Gastrocnemius medialis (tissue), 4 donors: ENCODE results near the gene ZNF787. TPM values are rescaled to one million over a fixed set of nuclear protein-coding genes. Genes with fewer than 3 reads are reported as not detected.

Experiments
- ATAC-seq, 2 donors: fragments of 150-250 bp; one replicate each; pipeline ENCODE4 v1.9.1; 2016
- DNase-seq, 2 donors: peaks; one replicate each; pipeline ENCODE4 v3.0.0-alpha.2; 2019
- H3K27ac ChIP-seq, 4 donors: fragments of 200-600 bp; sonication (generic); 1 replicate in 1 of 4; 2 replicates in 3 of 4; pipeline ENCODE4 v1.5.1; 2016 to 2018; ENCODE audit warnings: mild to moderate bottlenecking in 2 of 4, moderate library complexity in 1 of 4
- H3K27me3 ChIP-seq, 3 donors: fragments of 200-600 bp; sonication (generic) in 2 of 3; 1 replicate in 1 of 3; 2 replicates in 2 of 3; pipeline versions ENCODE4 v1.5.1 to v1.6.0; 2016 to 2019; ENCODE audit warnings: mild to moderate bottlenecking in 1 of 3, moderate library complexity in 1 of 3
- H3K36me3 ChIP-seq, 2 donors: fragments of 200-600 bp; sonication (generic) in 1 of 2; one replicate each; pipeline ENCODE4 v1.5.1; 2017 to 2018
- H3K4me1 ChIP-seq, 2 donors: fragments of 200-600 bp; sonication (generic) in 1 of 2; one replicate each; pipeline ENCODE4 v1.5.1; 2016 to 2017; ENCODE audit warnings: mild to moderate bottlenecking in 2 of 2
- H3K4me3 ChIP-seq, 4 donors: fragments of 200-600 bp; sonication (generic) in 3 of 4; 1 replicate in 1 of 4; 2 replicates in 3 of 4; pipeline ENCODE4 v1.5.1; 2016 to 2019; ENCODE audit warnings: mild to moderate bottlenecking in 2 of 4
- H3K9me3 ChIP-seq, 3 donors: fragments of 200-600 bp; sonication (generic) in 2 of 3; 1 replicate in 1 of 3; 2 replicates in 2 of 3; pipeline ENCODE4 v1.5.1; 2016 to 2019
- POLR2A ChIP-seq, 2 donors: fragments of 450-650 bp; IDR thresholded peaks; one replicate each; pipeline ENCODE4 v1.6.1; 2017; ENCODE audit warnings: antibody characterized with exemption in 2 of 2, mild to moderate bottlenecking in 2 of 2, moderate library complexity in 2 of 2
- in situ Hi-C, 4 donors: fragments of 200-750 bp; cut with MboI; loops; one replicate each; pipeline versions ENCODE4 v1.15.0 to v1.8.0; 2017; ENCODE audit warnings: low sequenced_read_pairs in 4 of 4
- intact Hi-C: fragments of 100-400 bp; cut with DNase I; formaldehyde crosslinking; loops from one replicate; pipeline ENCODE4 v1.15.1; 2023; ENCODE audit warnings: low total_unique reads
- total RNA-seq, 4 donors: library from RNA; depleted of rRNA; stranded (reverse); fragments of >200 nt; gene quantifications; one replicate each; pipeline versions ENCODE4 v1.1.0 to v1.2.3, GENCODE V29; 2016
- TF ChIP-seq, protein P1 (sequence below), 5 experiments: fragments of 450-650 bp in 3 of 5; fragments of 200-600 bp in 2 of 5; sonication (generic) in 2 of 5; IDR thresholded peaks in 4 of 5; conservative IDR thresholded peaks in 1 of 5; 1 replicate in 4 of 5; 2 replicates in 1 of 5; pipeline ENCODE4 v1.5.1; 2016 to 2019; ENCODE audit warnings: antibody characterized with exemption in 5 of 5, mild to moderate bottlenecking in 3 of 5, moderate library complexity in 3 of 5

Gene ZNF787
- total RNA-seq, 4 donors from 2014 or later: 16.7 to 43.0 (median 26.5) TPM

DNA sequence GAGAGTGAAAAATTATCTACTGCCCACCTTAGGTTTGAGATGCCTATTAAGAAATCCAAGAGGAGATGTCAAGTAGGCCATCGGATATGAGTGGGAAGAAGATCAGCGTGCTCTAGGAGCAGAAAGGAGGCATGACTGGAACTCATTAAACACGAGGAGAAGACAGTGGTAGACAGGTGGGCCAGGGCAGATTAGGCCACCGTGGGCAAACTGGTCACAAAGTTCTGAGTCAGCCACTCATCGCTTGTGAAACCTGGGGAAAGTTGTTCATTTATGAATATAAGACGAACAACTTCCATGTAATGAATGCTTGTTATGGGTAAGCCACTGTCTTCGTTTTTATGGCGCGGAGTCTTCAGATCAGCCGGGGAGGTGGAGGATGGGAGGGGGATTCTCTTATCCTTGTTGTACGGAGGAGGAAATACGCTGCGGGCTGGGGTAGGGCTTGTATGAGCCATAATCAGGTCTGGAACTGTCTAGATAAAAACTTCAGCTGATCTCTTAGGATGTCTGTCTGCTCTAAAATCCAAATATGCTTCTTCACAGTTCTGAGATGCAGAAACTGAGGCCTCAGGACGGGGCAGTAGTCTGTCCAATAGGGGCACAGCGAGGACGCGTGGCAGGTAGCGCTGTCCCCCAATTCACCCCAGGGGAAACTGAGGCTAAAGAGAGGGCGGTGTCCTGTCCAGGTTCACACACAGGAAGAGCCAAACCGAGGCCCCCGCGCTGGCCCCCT, 18.9 kb upstream of the ZNF787 start:
- H3K36me3 ChIP-seq: no peaks in the 10 kb centered on the region
- ATAC-seq: peak in 1 of 2 donors; percentile 6
- in situ Hi-C loops (loop anchor here in 2 of 4 donors (10.0 kb wide), 1 partner anchor 175 kb away; the partner anchor contains the start of gene ZSCAN5A (in 2 of the 2)), intact Hi-C loops (loop anchor here (1.0 to 10.0 kb wide), 5 partner anchors 19 to 455 kb away; partner anchors contain the start of genes ZNF71, ZNF787 and ZSCAN5A)
- H3K27ac ChIP-seq: peak overlapping the region; percentile 84 to 89 (median 86)
- H3K27me3 ChIP-seq: no peaks in the 10 kb centered on the region
- peaks cover 11 to 21% of the 10 kb centered on the region in 2 donors for H3K4me1 ChIP-seq
- no peak for DNase-seq
- TF ChIP-seq, protein P1, sequence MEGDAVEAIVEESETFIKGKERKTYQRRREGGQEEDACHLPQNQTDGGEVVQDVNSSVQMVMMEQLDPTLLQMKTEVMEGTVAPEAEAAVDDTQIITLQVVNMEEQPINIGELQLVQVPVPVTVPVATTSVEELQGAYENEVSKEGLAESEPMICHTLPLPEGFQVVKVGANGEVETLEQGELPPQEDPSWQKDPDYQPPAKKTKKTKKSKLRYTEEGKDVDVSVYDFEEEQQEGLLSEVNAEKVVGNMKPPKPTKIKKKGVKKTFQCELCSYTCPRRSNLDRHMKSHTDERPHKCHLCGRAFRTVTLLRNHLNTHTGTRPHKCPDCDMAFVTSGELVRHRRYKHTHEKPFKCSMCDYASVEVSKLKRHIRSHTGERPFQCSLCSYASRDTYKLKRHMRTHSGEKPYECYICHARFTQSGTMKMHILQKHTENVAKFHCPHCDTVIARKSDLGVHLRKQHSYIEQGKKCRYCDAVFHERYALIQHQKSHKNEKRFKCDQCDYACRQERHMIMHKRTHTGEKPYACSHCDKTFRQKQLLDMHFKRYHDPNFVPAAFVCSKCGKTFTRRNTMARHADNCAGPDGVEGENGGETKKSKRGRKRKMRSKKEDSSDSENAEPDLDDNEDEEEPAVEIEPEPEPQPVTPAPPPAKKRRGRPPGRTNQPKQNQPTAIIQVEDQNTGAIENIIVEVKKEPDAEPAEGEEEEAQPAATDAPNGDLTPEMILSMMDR (IDR thresholded peaks at IDR 0.05 in 4 of 5, conservative IDR thresholded peaks at IDR 0.05 in 1 of 5): no peak
- no peak for TF ChIP-seq POLR2A (IDR thresholded peaks at IDR 0.05)
- H3K4me3 ChIP-seq: peak overlapping the region; percentile 57 to 76 (median 60)
- no peaks in the 10 kb centered on the region for H3K9me3 ChIP-seq

DNA sequence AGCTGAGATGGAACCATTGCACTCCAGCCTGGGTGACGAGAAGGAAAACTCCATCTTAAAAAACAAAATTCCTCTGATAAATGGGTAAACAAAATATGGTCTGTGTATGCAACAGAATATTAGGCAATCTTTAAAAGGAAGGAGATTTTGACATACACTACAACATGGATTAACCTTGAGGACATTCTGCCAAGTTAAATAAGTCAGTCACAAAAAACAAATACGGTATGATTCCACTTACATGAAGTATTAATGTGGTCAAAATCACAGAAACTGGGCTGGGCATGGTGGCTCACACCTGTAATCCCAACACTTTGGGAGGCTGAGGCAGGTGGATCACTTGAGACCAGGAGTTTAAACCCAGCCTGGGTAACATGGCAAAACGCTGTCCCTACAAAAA, 17.0 kb upstream of the ZNF787 start:
- Histone ChIP-seq H3K36me3 (no peaks in the 10 kb centered on the region), H3K4me3 (no peak overlapping the region), H3K4me1 (peaks cover 11 to 21% of the 10 kb centered on the region in 2 donors), H3K27ac (no peak overlapping the region), H3K27me3 (no peaks in the 10 kb centered on the region), H3K9me3 (no peaks in the 10 kb centered on the region)
- no peak for TF ChIP-seq POLR2A (IDR thresholded peaks at IDR 0.05)
- TF ChIP-seq, protein P1 (IDR thresholded peaks at IDR 0.05 in 4 of 5, conservative IDR thresholded peaks at IDR 0.05 in 1 of 5): no peak
- ATAC-seq (no peak), DNase-seq (no peak)
- intact Hi-C loops: no loop called here
- in situ Hi-C loops: loop anchor here in 2 of 4 donors (10.0 kb wide), 1 partner anchor 177 kb away; the partner anchor contains the start of gene ZSCAN5A (in 2 of the 2)

DNA sequence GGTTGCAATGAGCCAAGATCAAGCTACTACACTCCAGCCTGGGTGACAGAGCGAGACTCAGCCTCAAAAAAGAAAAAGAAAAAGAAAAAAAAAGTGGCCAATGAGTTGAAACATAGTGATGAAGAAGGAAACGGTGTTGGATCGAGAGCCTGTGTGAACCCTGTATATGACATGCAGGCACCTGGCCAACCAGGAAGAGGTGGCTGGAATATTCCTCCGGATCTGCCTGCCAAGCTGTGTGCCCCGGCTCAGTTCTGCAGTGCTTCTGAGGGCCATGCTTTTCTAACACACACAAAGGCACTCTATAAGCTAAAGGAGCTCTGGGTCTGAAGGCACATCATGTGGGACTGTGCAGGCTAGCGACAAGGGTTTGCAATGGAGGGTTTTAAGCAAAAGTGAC, 16.3 kb upstream of the ZNF787 start:
- no peaks in the 10 kb centered on the region for H3K9me3 ChIP-seq
- ATAC-seq (no peak), DNase-seq (no peak)
- no peak overlapping the region for H3K4me3 ChIP-seq
- TF ChIP-seq POLR2A (IDR thresholded peaks at IDR 0.05): no peak
- TF ChIP-seq, protein P1 (IDR thresholded peaks at IDR 0.05 in 4 of 5, conservative IDR thresholded peaks at IDR 0.05 in 1 of 5): no peak
- no peak overlapping the region for H3K27ac ChIP-seq
- H3K36me3 ChIP-seq: no peaks in the 10 kb centered on the region
- peaks cover 11 to 19% of the 10 kb centered on the region in 2 donors for H3K4me1 ChIP-seq
- no peaks in the 10 kb centered on the region for H3K27me3 ChIP-seq
- in situ Hi-C loops: loop anchor here in 2 of 4 donors (10.0 kb wide), 1 partner anchor 177 kb away; the partner anchor contains the start of gene ZSCAN5A (in 2 of the 2)
- intact Hi-C loops: no loop called here

DNA sequence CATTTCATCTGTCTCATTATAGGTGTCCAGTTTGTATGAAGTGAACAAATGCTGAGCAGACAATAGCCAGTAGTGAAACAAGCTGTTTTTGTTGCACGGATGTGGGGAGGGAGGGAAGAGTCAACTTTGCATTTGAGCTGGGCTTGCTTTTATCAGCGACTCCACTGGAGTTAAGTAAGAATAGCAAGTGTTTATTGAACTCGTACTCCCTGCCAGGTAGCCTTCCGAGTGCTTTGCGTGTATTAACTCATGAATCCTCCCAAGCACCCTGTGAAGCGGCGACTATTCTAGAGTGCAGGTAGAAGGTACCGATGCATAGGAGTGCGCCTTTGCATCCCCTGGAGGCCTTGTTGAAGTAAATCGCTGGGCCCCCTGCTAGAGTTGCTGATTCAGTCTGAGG, 15.3 kb upstream of the ZNF787 start:
- TF ChIP-seq, protein P1 (IDR thresholded peaks at IDR 0.05 in 4 of 5, conservative IDR thresholded peaks at IDR 0.05 in 1 of 5): no peak
- TF ChIP-seq POLR2A (IDR thresholded peaks at IDR 0.05): no peak
- no peaks in the 10 kb centered on the region for H3K36me3 ChIP-seq
- intact Hi-C loops: no loop called here
- DNase-seq (no peak), ATAC-seq (no peak)
- H3K27me3 ChIP-seq: no peaks in the 10 kb centered on the region
- in situ Hi-C loops: loop anchor here in 2 of 4 donors (10.0 kb wide), 1 partner anchor 178 kb away; the partner anchor contains the start of gene ZSCAN5A (in 2 of the 2)
- H3K27ac ChIP-seq: no peak overlapping the region
- no peaks in the 10 kb centered on the region for H3K9me3 ChIP-seq
- H3K4me3 ChIP-seq: no peak overlapping the region
- H3K4me1 ChIP-seq: peaks cover 7 to 11% of the 10 kb centered on the region in 2 donors
